NCI-H146 (cell line): ENCODE results near the gene KRTAP10-2.
"Not testable (repeated sequence)": the region's sequence is repeated elsewhere in the genome, so short reads cannot be mapped to it uniquely, and the experiment has no call there.

Experiments used
- DNase-seq: peaks from one replicate; lab custom pipeline; 2025; lab: John Stamatoyannopoulos, UW

The KRTAP10-2 gene

DNA sequence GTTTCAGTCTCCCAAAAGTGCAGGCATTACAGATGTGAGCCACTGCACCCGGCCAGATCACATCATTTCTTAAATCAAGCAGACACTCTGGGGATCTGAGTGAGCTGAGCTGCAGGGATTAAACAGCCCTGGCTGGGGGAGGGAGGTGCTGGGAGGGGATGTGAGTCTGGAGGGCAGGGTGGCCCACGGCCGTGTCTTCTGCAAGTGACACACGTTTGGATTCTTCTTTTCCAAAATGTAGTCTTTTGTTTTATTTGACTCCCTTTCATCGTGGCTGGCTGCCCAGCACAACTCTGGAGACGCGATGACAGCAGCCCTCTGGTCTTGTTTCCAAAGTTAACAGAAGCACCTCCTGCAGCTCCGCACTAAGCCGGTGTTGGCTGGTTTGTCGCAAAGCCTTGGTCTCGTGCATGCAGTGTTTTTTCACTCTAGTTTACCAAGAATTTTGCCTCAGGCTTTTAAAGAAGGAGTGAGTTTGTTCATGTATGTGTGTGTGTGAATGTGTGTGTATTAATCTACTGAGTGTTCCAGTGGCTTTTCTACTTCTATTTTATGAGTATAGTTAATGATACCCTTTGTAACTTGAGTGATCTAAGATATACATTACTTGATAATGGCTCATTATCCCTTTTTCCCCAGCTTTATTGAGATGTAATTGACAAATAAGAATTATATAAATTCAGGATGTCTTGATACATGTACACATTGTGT is 31.9 kb upstream of the KRTAP10-2 start:
- peak; percentile 67 for DNase-seq

DNA sequence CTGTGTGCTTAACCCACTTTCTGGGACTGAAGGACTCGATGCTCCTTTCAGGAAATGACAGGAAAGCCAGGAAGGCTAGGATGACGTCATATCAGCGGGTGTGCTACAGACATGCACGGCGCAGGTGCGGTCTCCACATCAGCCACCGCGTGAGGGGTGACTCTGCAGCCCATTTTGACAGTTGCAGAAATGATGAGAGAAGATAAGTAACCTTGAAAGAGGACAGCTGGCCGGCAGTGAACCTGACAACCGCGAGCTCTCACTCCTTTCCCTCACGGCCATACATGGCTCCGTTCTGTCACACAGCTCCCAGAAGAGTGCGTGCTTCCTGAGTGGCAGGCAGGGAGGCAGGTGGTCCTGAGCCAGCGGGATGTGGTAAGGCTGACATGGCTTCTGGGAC is 30.8 kb upstream of the KRTAP10-2 start:
- DNase-seq, result no peak

DNA sequence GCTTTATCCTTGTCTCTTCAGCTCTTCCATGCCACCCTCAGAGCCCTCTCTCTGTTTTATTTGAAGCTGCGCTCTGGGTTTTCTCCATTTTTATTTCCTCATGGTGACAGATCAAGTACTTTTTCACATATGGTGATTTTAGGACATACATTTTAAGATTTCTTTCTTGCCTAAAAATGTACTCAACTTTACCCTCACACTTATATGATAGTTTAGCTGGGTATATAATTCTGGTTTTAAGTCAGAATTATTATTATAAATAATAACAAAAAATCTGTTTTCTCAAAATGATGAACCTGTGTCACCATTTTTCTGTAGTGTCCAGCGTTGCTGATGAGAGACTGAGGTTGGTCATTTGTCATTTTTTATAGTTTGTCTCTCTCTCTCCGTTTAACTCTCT is 29.9 kb upstream of the KRTAP10-2 start:
- DNase-seq, result no peak

DNA sequence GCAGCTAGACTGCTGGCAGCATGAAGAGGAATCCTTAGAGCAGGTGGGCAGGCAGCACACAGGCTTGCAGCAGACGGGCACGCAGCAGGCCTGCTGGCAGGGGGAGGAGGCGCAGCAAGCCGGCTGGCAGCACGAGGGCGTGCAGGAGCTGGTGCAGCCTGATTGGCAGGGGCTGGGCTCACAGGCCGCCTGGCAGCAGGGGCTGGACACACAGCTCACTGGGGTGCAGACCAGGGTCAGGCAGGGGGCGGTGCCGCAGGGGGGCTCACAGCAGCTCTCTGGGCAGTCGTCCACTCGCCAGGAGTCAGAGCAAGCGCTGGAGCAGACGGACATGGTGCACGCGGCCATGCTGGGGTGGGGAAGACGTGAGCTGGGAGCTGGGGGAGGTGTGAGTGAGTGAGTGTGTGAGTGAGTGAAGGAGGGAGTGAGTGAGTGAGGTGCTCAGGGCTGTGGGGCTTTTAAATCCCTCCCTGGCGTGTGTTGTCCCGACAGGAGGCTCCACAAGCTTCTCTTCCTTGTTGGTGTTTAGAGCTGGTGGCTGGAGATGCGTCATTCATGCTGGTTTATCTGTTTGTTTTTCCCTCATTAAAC is 29.0 kb upstream of the KRTAP10-2 start, which contains the start of gene KRTAP10-5:
TSS of gene KRTAP10-5 (minus strand) at position 374 of the 591 bp plus-strand sequence. CDS start at position 348, 26 bp downstream.
- DNase-seq, result not testable (repeated sequence)

DNA sequence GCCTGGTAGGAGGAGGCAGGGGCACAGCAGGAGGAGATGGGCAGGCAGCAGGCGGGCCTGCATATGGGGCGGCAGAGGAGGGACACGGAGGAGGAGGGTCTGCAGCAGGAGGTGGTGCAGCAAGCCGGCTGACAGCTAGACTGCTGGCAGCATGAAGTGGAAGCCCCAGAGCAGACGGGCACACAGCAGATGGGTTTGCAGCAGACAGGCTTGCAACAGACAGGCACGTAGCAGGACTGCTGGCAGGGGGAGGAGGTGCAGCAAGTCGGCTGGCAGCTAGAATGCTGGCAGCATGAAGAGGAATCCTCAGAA is 28.5 kb upstream of the KRTAP10-2 start:
- DNase-seq, result no peak

DNA sequence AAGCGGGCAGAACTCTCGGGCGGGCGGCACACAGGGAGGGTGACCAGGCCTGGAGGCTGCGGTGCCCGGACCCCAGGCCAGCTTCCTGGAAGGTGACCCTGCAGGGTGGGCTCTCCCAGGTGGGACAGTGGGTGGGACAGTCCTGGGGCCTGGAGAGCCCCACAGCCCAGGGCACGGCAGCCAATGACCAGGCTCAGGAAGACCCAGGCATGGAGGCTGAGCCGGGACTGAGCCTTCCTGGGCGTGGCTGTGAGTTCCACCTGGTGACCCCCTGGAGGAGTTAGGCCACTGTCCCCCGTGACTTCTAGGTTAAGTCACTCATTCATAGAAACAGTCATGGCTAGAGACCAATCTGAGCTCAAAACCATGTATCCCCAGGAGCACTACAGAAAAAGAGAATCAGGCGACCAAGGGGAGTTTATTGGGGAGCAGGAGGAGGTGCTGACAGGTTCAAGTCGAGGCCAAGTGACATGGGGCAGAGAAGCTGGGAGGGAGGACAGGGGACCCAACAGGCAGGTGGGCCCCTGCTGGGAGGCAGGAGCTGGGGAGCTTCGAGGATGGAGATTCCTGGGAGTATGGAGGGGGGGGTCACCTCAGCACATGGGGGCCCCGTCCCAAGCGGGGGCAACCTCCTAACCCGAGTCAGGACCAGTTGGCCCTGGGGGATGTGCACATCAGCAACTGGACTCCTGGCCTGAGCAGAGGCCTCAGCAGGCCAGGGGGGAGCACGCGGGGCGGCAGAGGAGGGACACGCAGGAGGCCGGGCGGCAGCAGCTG is 27.9 kb upstream of the KRTAP10-2 start:
- DNase-seq, result no peak

DNA sequence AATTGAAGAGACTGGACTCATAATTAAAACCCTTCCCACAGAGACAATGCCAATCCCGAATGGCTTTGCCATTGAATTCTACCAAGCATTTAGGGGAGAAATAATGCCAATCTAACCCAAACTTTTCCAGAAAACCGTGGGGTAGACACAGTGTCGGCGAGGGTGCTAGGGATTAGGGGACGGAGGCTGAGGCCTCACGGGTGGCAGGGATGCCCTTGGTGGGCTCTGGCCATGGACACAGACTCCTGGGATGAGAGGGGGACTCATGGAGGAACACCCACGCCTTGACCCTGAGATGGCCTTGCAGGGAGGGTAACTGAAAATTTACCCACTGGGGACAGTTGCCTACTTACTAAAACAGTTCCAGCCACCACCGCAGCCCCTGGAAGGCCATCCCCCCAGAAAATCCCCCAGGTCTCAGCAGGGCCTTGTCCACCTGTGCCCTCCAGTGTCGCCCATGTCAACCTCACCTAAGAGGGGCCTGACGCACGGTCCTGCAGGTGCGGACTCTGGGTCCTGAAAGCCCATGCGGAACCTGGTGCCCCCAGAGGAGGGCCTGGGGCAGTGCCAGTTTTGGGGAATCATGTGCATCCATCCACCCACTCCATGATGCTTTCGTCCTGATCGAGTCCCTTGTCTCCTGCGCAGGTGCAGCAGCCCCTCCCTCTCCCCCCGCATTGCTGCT is 27.2 kb upstream of the KRTAP10-2 start:
- no peak for DNase-seq

DNA sequence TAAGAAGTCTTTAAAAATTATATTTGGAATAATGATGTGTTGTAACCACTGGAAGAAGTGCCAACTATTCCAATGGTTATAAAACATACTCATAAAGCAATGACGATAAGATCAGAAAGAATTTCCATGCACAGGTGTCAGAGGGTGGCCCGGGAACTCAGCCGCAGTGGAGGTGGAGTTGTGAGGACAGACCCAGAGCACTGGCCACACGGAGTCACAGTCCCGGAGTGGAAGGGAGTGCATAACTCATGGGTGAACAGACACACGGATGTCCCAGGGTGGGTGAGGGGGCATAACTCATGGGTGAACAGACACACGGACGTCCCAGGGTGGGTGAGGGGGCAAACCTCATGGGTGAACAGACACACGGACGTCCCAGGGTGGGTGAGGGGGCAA is 24.7 kb upstream of the KRTAP10-2 start:
- no peak for DNase-seq

DNA sequence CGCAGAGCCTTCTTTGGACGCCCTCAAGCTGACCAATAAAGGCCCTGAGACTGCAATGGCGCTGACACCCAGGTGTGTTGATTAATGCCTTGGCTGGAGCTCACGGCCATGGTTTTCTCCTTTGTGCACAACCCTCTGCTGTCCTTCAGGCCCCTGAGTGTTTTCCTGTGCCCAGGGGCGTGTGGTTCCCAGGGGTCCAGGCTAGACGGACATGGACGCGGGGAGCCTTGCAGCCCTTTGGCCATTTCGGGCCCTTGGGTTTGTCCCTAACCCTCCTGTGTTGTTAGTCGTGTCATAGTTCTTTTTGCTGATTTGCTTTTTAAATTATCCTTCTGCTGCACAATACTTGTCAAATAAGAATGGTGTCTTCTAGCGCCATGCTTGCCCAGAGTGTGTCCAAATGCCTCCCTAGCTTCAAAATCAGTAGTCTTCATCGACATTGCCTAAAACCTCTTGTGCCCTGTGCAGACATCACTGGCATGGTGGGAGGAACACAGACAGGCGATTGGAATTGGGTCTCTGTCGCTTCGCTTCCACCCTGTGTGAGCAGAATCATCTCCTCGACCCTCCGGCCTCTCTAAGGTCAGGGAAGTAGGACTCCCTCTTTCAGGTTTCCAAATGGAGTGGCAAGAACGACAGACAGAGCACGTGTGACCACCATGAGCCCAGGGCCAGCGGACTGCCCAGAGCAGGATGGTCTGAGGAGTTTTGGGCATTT is 24.2 kb upstream of the KRTAP10-2 start:
- DNase-seq, result no peak

DNA sequence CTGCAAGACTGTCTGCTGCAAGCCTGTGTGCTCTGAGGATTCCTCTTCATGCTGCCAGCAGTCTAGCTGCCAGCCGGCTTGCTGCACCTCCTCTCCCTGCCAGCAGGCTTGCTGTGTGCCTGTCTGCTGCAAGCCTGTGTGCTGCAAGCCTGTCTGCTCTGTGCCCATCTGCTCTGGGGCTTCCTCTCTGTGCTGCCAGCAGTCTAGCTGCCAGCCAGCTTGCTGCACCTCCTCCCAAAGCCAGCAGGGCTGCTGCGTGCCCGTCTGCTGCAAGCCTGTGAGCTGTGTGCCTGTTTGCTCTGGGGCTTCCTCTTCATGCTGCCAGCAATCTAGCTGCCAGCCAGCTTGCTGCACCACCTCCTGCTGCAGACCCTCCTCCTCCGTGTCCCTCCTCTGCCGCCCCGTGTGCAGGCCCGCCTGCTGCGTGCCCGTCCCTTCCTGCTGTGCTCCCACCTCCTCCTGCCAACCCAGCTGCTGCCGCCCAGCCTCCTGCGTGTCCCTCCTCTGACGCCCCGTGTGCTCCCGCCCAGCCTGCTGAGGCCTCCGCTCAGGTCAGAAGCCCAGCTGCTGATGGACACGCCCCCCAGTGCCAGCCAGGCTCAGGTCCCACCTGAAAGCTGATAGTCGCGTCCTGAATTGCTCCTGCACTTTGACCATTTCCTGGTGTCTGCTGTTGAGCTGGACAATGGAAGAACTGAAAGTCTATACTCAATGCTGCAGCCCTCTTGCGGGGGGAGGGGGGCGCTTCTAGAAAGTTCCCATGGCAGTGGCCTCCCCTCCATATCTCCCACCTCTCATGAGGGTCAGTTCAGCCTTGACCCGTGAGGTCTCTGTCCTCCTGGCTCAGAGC is 23.4 kb upstream of the KRTAP10-2 start:
- DNase-seq, result peak; percentile 91

DNA sequence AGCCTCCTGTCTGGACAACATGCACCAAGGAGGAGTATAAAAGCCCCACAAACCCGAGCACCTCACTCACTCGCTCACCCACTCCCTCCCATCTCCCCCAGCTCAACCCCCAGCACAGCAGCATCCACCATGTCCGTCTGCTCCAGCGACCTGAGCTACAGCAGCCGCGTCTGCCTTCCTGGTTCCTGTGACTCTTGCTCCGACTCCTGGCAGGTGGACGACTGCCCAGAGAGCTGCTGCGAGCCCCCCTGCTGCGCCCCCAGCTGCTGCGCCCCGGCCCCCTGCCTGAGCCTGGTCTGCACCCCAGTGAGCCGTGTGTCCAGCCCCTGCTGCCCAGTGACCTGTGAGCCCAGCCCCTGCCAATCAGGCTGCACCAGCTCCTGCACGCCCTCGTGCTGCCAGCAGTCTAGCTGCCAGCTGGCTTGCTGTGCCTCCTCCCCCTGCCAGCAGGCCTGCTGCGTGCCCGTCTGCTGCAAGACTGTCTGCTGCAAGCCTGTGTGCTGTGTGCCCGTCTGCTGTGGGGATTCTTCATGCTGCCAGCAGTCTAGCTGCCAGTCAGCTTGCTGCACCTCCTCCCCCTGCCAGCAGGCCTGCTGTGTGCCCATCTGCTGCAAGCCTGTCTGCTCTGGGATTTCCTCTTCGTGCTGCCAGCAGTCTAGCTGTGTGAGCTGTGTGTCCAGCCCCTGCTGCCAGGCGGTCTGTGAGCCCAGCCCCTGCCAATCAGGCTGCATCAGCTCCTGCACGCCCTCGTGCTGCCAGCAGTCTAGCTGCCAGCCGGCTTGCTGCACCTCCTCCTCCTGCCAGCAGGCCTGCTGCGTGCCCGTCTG is 22.5 kb upstream of the KRTAP10-2 start, which contains the start of gene KRTAP10-4:
TSS of gene KRTAP10-4 (plus strand) at position 100 of the 827 bp plus-strand sequence. CDS start at position 130, 30 bp downstream.
- DNase-seq, result peak; percentile 77

DNA sequence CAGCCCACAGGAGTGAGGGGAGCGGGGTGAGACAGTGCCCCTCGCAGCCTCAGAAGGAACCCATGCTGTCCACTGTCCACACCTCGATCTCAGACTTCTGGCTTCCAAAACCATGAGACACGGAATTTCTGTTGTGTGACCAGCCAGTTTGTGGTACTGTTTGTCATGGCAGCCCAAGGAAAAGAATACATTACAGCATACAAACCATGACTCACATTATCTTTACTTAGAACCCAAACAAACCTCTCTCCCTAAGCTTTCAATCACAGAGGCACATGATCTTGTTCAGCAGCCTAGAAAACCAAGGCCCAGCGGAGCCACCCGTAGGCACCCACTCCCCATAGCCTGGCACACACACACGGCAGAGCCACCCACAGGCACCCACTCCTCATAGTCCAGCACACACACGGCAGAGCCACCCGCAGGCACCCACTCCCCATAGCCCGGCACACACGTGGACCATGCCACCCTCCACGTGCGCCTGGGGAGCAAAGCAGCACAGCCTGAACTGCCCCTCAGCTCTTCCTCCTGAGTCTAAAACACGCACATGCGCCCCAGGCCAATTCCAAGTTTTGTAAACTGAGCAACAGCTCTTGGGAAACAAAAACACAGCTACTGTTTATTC is 21.8 kb upstream of the KRTAP10-2 start:
- no peak for DNase-seq

DNA sequence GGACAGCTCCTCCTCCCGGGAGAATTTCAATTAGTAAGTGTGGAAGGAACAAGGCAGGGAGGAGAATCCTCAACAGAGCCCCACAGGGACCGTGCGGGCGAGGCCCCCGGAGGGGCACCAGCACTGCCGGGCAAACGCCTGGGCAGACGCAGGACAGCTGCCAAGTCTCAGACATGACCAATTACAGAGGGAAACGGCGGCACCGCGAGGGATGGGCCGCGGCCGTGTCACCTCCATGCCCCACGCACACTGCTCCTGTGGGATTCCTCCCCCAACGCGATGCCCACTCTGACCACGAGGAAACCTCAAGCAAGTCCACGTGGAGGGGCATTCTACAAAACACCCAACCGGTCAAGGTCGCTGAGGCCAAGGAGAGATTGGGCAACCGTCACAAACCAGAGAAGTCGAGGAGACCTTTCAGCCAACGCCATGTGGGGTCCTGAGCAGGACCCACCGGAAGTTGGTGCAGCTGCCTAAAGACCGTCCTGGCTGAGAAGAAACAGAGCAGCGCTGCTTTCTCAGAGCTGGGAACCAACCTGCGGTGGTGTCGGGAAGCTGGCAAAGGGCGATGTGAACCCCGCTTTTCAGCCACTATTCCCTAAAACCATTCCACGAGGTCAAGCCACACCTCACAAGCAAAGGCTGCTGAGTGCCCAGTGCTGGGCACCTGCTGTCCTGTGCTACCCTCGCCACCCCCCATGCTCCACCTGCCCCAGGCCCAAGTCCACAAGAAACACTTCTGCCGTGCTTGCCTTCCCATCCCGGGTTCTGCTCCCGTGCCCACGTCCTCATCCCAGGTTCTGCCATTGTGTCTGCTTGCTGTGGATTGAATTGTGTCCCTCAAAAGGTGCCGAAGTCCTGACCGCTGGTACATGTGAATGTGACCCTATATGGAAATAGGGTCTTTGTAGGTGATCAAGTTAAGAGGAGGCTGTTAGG is 20.8 kb upstream of the KRTAP10-2 start:
- DNase-seq, result no peak

DNA sequence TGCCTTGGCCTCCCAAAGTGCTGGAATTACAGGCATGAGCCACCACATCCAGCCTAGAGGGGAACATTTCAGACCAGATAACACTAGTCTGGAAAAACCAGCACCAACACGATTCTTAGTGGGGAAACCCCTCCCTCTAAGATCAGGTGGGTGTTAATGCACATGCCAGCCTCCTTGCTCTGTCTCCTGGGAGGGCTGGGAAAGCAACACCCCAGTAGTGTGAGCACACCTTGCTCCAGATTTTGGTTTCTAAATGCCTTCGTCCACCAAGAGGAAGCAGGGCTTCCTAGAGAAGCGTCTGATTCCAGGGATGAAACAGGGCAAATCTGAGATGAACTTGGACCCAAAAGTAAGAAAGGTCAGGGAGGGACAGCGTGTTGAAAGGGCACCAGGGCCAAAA is 20.0 kb upstream of the KRTAP10-2 start:
- DNase-seq, result no peak

DNA sequence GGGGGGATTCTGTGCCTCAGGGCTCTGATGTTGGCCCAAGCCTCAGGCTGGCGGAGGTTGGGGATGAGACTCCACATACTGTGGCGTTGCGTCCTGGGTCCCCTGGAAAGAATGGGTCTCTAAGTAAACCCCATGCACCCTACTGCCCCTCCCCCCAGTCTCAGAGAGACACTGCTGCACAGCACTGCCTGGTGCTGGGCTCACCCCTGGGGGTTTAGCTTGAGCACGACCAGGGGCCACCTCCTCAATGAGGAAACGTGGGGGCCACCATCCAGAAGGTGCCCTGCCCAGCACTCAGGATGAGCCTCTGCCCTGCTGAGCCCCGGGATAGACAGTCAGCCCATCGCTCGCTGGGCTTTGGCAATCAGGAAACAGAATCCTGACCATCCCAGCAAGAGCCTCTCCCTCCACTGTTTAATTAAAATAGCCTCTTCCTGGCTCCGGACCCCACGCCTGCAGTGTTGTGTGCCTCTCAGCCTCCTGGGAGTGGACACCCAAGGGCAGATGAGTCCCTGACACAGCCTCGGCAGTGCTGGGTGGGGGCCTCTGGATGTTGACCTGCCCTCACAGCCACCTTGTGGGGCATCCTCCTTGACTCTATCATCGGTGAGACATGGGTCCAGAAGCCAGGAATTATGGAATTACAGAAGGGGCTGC is 18.7 kb upstream of the KRTAP10-2 start:
- no peak for DNase-seq

DNA sequence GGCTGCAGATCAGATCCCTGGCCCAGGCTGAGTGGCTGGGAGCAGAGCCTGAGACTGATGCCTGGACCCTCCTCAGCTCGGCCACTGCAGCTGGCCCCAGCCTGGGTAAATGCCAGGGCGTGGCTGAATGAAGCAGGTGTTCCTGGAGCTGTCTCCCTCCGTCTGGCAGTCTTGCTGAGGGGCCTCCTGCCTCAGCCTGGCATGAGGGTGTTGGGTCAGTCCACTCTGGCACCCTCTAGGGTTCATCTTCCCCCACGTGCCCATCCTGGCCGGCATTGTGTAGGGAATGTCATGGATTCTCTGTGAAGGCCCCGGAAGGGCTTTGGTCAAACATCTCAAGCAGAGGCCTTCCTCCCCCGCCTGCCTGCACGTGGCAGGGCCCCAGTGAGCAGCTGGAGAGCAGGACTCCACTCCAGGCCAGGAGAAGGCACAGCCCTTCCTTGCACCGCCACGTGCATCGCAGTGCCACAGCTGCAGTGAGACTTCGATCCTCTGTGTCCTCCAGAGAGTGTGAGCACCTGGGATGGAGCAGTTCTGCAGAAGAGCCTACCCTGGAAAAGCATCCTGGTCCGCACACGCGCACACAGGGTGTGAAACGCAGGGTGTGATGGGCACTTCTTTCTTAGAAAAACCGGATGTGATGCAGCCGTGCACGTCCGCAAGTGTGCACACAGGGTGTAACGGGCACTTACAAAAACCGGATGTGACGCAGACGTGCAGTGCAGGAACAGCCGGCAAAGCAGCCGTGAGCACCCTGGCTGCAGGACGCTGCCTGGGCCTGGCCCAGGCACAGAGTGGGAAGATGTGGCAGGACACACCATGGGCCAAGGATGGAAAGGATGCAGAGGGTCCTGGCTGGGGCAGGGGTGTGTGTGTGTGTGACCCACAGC is 17.6 kb upstream of the KRTAP10-2 start:
- no peak for DNase-seq

DNA sequence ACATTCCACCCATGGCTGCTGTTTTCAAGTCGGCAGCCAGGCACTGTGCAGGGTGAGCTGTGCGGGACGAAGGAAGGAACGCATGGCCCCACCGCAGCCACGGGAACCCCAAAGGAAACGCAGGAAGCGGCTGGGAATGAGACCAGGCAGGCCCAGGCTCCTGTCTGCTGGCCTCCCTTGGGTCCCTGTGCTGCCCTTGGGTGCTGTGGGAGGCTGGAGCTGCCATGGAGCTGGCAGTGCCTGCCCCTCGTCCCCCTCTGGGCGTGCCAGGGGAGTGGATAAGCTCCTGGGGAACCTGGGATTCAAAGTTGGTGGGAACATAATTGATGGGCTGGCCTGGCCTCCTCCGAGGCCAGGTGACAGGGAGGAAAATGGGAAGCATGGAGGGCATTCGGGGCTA is 17.0 kb upstream of the KRTAP10-2 start:
- DNase-seq, result no peak
